CD4-positive, alpha-beta T cell (primary cell): Measurements from ENCODE around the gene SS18. TPM values are rescaled to one million over a fixed set of nuclear protein-coding genes. Genes with fewer than 3 reads are reported as not detected.

Experiments used
- ATAC-seq: fragments of 200-7000 bp; cut with Tn5 transposase; one replicate; pipeline ENCODE4 v1.10.0; 2022; ENCODE audit warnings: mild to moderate bottlenecking; ENCODE audit not compliant: poor library complexity
- CTCF ChIA-PET: fragments of 350-600 bp; sonication (Branson Sonifier 250); formaldehyde crosslinking; loops from one replicate; lab custom pipeline; 2021; ENCODE audit warnings: antibody characterized with exemption, inconsistent platforms; lab: Charles Lee
- POLR2A ChIA-PET: fragments of 350-600 bp; sonication (Branson Sonifier 250); formaldehyde crosslinking; loops from one replicate; lab custom pipeline; 2021; ENCODE audit warnings: antibody characterized with exemption, inconsistent platforms; lab: Charles Lee
- DNase-seq, 14 experiments: peaks; one replicate each; pipeline ENCODE4 v3.0.0-alpha.2; 2013 to 2020; ENCODE audit warnings: mixed read lengths in 2 of 14
- H3K27ac ChIP-seq, 2 donors: one replicate each; pipeline versions ENCODE4 v1.5.1 to v1.7.0; 2013; ENCODE audit warnings: low read length in 2 of 2, low read depth in 1 of 2, mild to moderate bottlenecking in 1 of 2
- H3K27me3 ChIP-seq, 2 experiments: 1 replicate in 1 of 2; 2 replicates in 1 of 2; pipeline versions ENCODE4 v1.6.1 to v1.7.0; 2013; ENCODE audit warnings: low read length in 2 of 2, control low read depth in 1 of 2, mild to moderate bottlenecking in 1 of 2, moderate library complexity in 1 of 2; ENCODE audit not compliant: insufficient read depth in 2 of 2, control insufficient read depth in 1 of 2
- H3K36me3 ChIP-seq: one replicate; pipeline ENCODE4 v1.6.1; 2013; ENCODE audit warnings: low read length, control low read depth; ENCODE audit not compliant: insufficient read depth
- H3K4me1 ChIP-seq: one replicate; pipeline ENCODE4 v1.6.1; 2013; ENCODE audit warnings: low read length, control low read depth; ENCODE audit not compliant: insufficient read depth
- H3K4me3 ChIP-seq: one replicate; pipeline ENCODE4 v1.5.1; 2013; ENCODE audit warnings: mild to moderate bottlenecking, low read length, moderate library complexity
- H3K9me3 ChIP-seq, 2 experiments: 1 replicate in 1 of 2; 2 replicates in 1 of 2; pipeline versions ENCODE4 v1.6.1 to v1.7.0; 2013; ENCODE audit warnings: low read length in 2 of 2, mild to moderate bottlenecking in 2 of 2, control low read depth in 1 of 2, moderate library complexity in 1 of 2; ENCODE audit not compliant: control insufficient read depth in 1 of 2, insufficient read depth in 1 of 2
- H3K27ac Mint-ChIP-seq: one replicate; pipeline ENCODE4 v1.8.0; 2020; ENCODE audit warnings: mixed read lengths
- H3K27me3 Mint-ChIP-seq: one replicate; pipeline ENCODE4 v1.8.0; 2021; ENCODE audit warnings: mixed read lengths
- H3K36me3 Mint-ChIP-seq: one replicate; pipeline ENCODE4 v1.8.0; 2021; ENCODE audit warnings: low read depth, mixed read lengths
- H3K4me1 Mint-ChIP-seq: one replicate; pipeline ENCODE4 v1.8.0; 2021; ENCODE audit warnings: low read depth, mixed read lengths
- H3K4me3 Mint-ChIP-seq: one replicate; pipeline ENCODE4 v1.8.0; 2020; ENCODE audit warnings: mild to moderate bottlenecking, mixed read lengths
- H3K9me3 Mint-ChIP-seq: one replicate; pipeline ENCODE4 v1.8.0; 2020; ENCODE audit warnings: mixed read lengths
- CTCF ChIP-seq: fragments of 200-600 bp; IDR thresholded peaks from one replicate; pipeline ENCODE4 v1.8.0; 2022; ENCODE audit warnings: antibody characterized with exemption, mild to moderate bottlenecking
- intact Hi-C, 2 experiments: fragments of 100-400 bp; cut with DNase I in 1 of 2; cut with micrococcal nuclease in 1 of 2; formaldehyde crosslinking; loops; one replicate each; pipeline versions ENCODE4 v1.15.1 to v1.9.0; 2023 to 2025; cut with DNase I, micrococcal nuclease
- total RNA-seq, 174 experiments: library from RNA in 2 of 174; stranded (reverse) in 2 of 174; gene quantifications; one replicate each; pipeline ENCODE4 v1.2.3 and lab custom pipeline; 2021 to 2026

SS18 gene
- total RNA-seq, 2 experiments from 2014 or later = 40.4 to 41.7 TPM

GRCh38 chr18:26051843-26052242 is 38.6 kb downstream of the SS18 start:
- Mint-ChIP-seq H3K4me3 (no peak overlapping the region), H3K27me3 (no peaks in the 10 kb centered on the region), H3K36me3 (peaks cover 75% of the 10 kb centered on the region), H3K4me1 (peaks cover 15% of the 10 kb centered on the region), H3K27ac (no peak overlapping the region), H3K9me3 (no peaks in the 10 kb centered on the region)
- peaks cover 53% of the 10 kb centered on the region for H3K36me3 ChIP-seq
- TF ChIP-seq CTCF = no peak
- no peaks in the 10 kb centered on the region for H3K4me1 ChIP-seq
- CTCF ChIA-PET = no interaction called here
- H3K27me3 ChIP-seq = no peaks in the 10 kb centered on the region
- no peaks in the 10 kb centered on the region for H3K9me3 ChIP-seq
- intact Hi-C loops = no loop called here
- POLR2A ChIA-PET = no interaction called here
- H3K4me3 ChIP-seq = no peak overlapping the region
- DNase-seq = no peak
- ATAC-seq = no peak
- H3K27ac ChIP-seq = no peak overlapping the region

GRCh38 chr18:26046419-26047077 is 43.9 kb downstream of the SS18 start:
- ATAC-seq (no peak), DNase-seq (no peak)
- Mint-ChIP-seq H3K27me3 (no peaks in the 10 kb centered on the region), H3K36me3 (peaks cover 60% of the 10 kb centered on the region), H3K4me3 (no peak overlapping the region), H3K9me3 (no peaks in the 10 kb centered on the region), H3K27ac (peak overlapping the region; percentile 13), H3K4me1 (peaks cover 35% of the 10 kb centered on the region)
- H3K4me3 ChIP-seq = no peak overlapping the region
- POLR2A ChIA-PET = interaction anchor here (0.6 kb wide), 1 partner anchor 363 kb away, joined by 3 read pairs; no protein-coding TSS in a partner anchor
- CTCF ChIA-PET = no interaction called here
- intact Hi-C loops = no loop called here
- no peaks in the 10 kb centered on the region for H3K4me1 ChIP-seq
- H3K27me3 ChIP-seq = no peaks in the 10 kb centered on the region
- no peak for TF ChIP-seq CTCF
- no peaks in the 10 kb centered on the region for H3K9me3 ChIP-seq
- no peak overlapping the region for H3K27ac ChIP-seq
- peaks cover 10% of the 10 kb centered on the region for H3K36me3 ChIP-seq

- Mint-ChIP-seq H3K36me3 (peaks cover 63% of the 10 kb centered on the region), H3K27ac (no peak overlapping the region), H3K9me3 (no peaks in the 10 kb centered on the region), H3K4me3 (no peak overlapping the region), H3K27me3 (no peaks in the 10 kb centered on the region), H3K4me1 (peaks cover 46% of the 10 kb centered on the region)
- intact Hi-C loops = no loop called here
- TF ChIP-seq CTCF = no peak
- Histone ChIP-seq H3K4me1 (no peaks in the 10 kb centered on the region), H3K27me3 (no peaks in the 10 kb centered on the region), H3K27ac (no peak overlapping the region), H3K4me3 (no peak overlapping the region), H3K9me3 (no peaks in the 10 kb centered on the region), H3K36me3 (peaks cover 10% of the 10 kb centered on the region)
- ChIA-PET CTCF (no interaction called here), POLR2A (no interaction called here)
- DNase-seq (no peak), ATAC-seq (no peak)
These were observed 45.6 kb downstream of the SS18 start for GRCh38 chr18:26044807-26045206.
